IgD-negative memory B cell (primary cell): ENCODE measurements around the gene ASIC3. TPM values are rescaled to one million over a fixed set of nuclear protein-coding genes. Genes with fewer than 3 reads are reported as not detected.

Experiments
- H3K27ac Mint-ChIP-seq, 3 donors: one replicate each; pipeline ENCODE4 v1.8.0; 2020 to 2022; ENCODE audit warnings: mild to moderate bottlenecking in 3 of 3, mixed read lengths in 3 of 3, moderate library complexity in 1 of 3
- H3K27me3 Mint-ChIP-seq: one replicate; pipeline ENCODE4 v1.8.0; 2021; ENCODE audit warnings: mixed read lengths
- H3K36me3 Mint-ChIP-seq: one replicate; pipeline ENCODE4 v1.8.0; 2020; ENCODE audit warnings: mild to moderate bottlenecking, mixed read lengths
- H3K4me1 Mint-ChIP-seq, 3 donors: one replicate each; pipeline ENCODE4 v1.8.0; 2020 to 2022; ENCODE audit warnings: mixed read lengths in 3 of 3, mild to moderate bottlenecking in 1 of 3
- H3K4me3 Mint-ChIP-seq, 4 donors: one replicate each; pipeline ENCODE4 v1.8.0; 2020 to 2022; ENCODE audit warnings: mild to moderate bottlenecking in 4 of 4, mixed read lengths in 4 of 4, moderate library complexity in 3 of 4
- H3K9me3 Mint-ChIP-seq, 3 donors: one replicate each; pipeline ENCODE4 v1.8.0; 2020 to 2021; ENCODE audit warnings: mixed read lengths in 3 of 3, mild to moderate bottlenecking in 1 of 3
- polyA plus RNA-seq: library from polyadenylated mRNA; unstranded; fragments of 300-500 nt; fragmentation: Illumina TruSeq; gene quantifications from one replicate; pipeline ENCODE4 v1.2.3, GENCODE V29; 2021

The ASIC3 gene
- polyA plus RNA-seq, 1 donor from 2014 or later, result not detected

DNA sequence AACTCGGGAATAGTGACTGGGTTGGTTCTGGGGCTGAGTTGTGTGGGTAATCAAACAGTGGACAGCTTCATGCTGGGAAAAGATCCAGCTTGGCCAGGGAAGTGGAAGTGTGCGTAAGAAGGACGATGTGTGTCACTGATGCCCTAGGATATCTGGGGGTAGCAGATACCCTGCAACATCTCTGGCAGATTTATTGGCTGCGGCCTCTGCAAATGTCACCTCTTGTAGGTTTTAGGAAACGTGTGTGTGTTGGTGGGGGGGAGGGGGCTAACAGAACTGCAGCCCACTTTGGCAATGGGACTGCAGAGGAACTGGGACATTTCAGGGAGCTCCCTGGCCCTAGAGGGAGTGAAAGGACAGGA is 37.0 kb downstream of the ASIC3 start:
- H3K9me3 Mint-ChIP-seq, result no peaks in the 10 kb centered on the region
- no peaks in the 10 kb centered on the region for H3K36me3 Mint-ChIP-seq
- no peaks in the 10 kb centered on the region for H3K27me3 Mint-ChIP-seq
- H3K4me3 Mint-ChIP-seq, result peak overlapping the region; percentile 75 to 94 (median 86)
- peaks cover 10 to 23% (median 22%) of the 10 kb centered on the region in 3 donors for H3K4me1 Mint-ChIP-seq
- peak overlapping the region; percentile 65 to 98 (median 90) for H3K27ac Mint-ChIP-seq

DNA sequence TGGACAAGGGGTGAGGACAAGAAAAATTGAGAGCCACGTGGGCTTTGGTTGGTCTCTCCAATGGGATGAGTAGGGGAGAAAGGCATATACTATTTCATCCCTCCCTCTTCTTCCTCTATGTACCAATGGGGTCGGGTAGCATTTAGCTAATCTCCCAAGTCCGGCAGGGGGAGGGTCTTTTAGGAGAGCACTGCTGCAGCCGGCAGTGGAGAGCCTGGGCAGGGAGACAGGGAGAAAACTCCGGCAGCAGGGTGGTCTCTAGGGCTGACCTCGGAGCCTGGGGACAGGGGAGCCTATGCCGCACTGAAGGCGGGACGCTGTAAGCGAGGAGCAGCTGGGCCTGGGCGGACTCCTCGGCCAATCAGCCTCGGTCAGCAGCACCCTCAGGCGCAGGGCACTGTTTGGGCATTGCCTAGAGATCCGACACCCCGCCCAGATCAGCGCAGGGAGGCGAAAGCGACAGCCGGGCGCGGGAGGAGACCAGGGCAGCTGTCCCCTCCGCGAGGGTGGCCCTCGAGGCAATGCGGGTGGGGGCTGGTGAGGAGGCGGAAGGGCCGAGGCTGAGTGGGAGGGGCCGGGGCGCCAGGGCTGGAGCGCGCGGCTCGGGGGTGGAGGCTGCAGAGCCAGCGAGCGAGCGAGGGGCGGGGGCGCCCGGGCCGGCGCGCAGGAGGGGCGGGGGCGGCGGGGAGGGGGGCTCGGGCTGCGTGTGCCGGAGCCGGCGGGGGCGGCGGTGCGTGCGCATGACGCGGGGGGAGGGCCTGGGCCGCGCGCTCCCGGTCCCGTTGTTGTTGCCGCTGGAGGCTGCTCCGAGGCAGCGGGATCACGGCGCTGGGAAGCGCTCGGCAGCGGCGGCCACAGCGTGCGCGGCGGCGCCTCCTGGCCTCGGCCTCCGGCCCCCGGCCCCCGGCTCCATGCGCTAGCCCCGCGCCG is 37.6 kb downstream of the ASIC3 start, which contains the start of gene AGAP3:
TSS of gene AGAP3 (plus strand) at position 785 of the 930 bp plus-strand sequence. CDS start 267 bp downstream, outside the sequence.
- peaks cover 10 to 23% (median 22%) of the 10 kb centered on the region in 3 donors for H3K4me1 Mint-ChIP-seq
- peak within 1 kb of the TSS; percentile 65 to 98 (median 90) for H3K27ac Mint-ChIP-seq
- H3K9me3 Mint-ChIP-seq, result no peaks in the 10 kb centered on the region
- no peaks in the 10 kb centered on the region for H3K27me3 Mint-ChIP-seq
- H3K36me3 Mint-ChIP-seq, result no peaks in the 10 kb centered on the region
- H3K4me3 Mint-ChIP-seq, result peak within 1 kb of the TSS; percentile 88 to 95 (median 90)

DNA sequence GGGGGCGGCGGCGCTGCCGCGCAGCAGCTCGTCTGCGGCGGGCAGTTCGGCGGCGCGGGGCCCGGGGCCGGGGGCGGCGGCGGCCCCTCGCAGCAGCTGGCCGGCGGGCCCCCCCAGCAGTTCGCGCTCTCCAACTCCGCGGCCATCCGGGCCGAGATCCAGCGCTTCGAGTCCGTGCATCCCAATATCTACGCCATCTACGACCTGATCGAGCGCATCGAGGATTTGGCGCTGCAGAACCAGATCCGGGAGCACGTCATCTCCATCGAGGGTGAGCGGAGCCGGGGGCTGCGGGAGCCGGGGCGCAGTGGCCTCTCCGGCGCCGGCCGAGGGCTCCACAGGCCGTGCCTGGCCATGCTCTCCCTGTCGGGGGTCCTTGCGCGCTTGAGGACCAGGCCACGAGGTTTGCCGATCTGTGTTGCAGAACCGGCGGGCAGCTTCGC is 38.5 kb downstream of the ASIC3 start:
- H3K4me1 Mint-ChIP-seq, result peaks cover 10 to 25% (median 24%) of the 10 kb centered on the region in 3 donors
- H3K36me3 Mint-ChIP-seq, result no peaks in the 10 kb centered on the region
- H3K27me3 Mint-ChIP-seq, result no peaks in the 10 kb centered on the region
- no peaks in the 10 kb centered on the region for H3K9me3 Mint-ChIP-seq
- H3K4me3 Mint-ChIP-seq, result peak overlapping the region; percentile 84 to 95 (median 90)
- H3K27ac Mint-ChIP-seq, result peak overlapping the region in 2 of 3 donors; percentile 35 to 86

DNA sequence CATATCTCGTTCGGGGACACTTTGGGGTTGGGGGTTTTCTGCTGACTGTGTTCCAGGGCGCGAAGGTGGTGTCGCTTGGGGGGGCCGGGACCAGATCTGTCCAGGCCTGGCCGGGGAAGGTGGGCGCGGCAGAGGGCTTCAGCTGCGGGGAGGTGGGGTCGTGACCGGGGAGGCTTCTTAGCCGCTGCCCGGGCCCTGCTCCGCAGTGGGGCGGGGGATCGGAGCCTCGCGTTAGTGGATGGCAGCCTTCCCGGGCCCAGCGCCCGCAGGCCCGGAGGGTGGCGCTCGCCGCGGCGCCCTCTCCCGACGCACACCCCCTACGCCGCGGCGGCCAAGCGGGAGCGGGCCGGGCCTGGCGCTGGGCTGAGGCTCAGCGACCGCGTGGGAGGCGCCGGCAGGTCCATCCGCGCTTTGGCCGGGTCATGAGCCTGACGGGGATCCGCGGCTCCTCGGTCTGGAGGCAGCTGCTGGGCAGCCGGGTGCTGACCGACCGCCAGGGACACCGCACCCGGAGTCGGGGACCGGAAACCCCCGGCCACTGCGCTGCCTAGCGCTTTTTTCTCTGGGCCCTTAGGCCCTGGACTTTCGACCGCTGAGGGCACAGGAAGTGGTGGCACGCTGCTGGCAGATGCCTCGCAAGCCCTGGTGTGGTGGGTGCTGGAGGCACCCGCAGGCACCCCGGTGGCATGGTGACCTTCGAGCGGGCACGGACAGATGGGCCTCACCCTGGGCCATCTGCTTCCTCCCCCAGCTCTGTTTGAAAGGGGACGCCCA is 39.1 kb downstream of the ASIC3 start:
- H3K27me3 Mint-ChIP-seq, result no peaks in the 10 kb centered on the region
- peaks cover 10 to 25% (median 22%) of the 10 kb centered on the region in 3 donors for H3K4me1 Mint-ChIP-seq
- H3K9me3 Mint-ChIP-seq, result no peaks in the 10 kb centered on the region
- H3K36me3 Mint-ChIP-seq, result no peaks in the 10 kb centered on the region
- peak overlapping the region in 2 of 3 donors; percentile 61 to 87 for H3K27ac Mint-ChIP-seq
- peak overlapping the region; percentile 85 to 95 (median 90) for H3K4me3 Mint-ChIP-seq

DNA sequence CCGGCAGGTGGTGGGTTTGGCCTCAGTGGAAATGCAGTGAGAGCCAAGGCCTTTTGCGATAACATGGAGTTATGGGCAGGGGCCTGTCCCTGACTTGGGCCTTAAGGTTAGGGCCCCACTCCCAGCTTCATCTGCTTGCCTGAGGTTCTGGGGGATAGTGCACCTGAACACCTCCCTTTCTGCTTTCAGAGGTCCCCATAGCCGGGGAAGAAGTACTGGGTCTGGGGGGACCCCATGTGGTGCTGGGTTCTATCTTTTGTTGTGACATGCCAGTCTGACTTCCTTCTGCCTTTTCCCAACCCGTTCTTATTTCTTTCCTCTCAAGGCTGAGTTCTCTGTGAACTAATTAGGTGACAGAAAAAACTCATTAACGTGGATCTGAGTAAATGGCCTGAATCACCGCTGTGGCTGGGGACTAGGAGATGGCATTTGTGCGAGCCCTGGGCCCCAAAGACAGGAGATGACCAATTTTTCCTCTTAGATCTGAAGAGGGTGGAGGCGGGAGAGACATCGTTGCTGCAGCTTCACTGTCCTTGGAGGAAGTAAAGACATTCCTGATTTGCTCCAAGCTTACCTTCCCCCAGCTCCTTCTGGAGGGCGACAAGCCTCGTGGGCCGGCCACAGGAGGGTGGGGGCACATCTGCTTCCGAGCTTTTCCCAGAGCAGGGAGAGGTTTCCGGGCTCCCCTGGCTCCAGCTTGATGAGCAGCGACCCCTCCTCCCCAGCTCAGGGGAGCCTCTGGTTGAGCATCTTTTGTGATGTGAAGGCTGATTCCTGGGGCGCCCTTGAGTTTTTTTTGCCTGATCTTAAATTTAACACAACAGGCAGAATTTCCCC is 39.9 kb downstream of the ASIC3 start:
- Mint-ChIP-seq H3K36me3 (no peaks in the 10 kb centered on the region), H3K9me3 (no peaks in the 10 kb centered on the region), H3K4me3 (peak overlapping the region; percentile 74 to 93 (median 82)), H3K27me3 (no peaks in the 10 kb centered on the region), H3K4me1 (peaks cover 10 to 21% (median 19%) of the 10 kb centered on the region in 3 donors), H3K27ac (peak overlapping the region; percentile 31 to 87 (median 61))

DNA sequence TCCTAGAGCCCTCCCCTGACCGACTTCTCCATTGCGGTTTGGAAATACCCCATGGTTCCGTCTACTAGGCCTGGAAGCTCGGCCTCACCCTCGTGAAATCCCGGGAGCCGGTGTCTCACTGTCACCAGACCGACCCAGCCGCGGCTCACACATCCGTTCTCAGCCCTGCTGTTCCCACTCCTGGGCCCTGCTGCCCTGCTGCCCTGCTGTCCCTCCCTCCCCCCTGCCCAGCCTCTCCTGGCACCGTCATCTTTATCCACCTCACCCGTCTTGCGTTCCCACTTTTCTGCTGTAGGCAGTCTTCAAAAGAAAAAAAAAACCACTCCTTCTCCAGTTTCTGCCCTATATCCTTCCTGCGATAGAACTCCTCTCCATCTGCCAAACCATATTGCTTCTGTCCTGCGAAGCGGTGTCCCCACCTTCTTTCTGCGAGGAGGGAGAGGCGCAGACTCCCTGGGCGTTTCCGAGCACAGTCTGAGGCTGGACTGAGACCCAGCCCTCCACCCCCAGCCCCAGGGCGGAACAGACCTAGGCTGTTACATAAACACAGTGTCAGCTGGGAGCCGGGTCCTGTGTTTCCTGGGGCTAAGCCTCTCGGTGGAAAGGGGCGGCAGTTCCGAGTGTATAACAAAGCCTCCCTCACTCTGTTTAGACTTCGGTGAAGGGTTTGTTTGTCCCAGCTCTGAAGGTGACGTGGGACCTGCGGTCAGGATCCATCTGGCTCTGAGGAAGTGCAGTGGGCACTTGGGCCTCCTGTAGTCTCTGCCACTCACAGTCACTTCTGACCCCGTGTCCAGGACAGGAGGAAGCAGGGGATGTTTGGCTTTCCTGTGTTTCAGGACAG is 40.7 kb downstream of the ASIC3 start:
- H3K27ac Mint-ChIP-seq, result peak overlapping the region; percentile 61 to 87 (median 67)
- no peaks in the 10 kb centered on the region for H3K9me3 Mint-ChIP-seq
- H3K4me3 Mint-ChIP-seq, result peak overlapping the region; percentile 56 to 85 (median 70)
- H3K36me3 Mint-ChIP-seq, result no peaks in the 10 kb centered on the region
- peaks cover 6 to 19% (median 18%) of the 10 kb centered on the region in 3 donors for H3K4me1 Mint-ChIP-seq
- H3K27me3 Mint-ChIP-seq, result no peaks in the 10 kb centered on the region

DNA sequence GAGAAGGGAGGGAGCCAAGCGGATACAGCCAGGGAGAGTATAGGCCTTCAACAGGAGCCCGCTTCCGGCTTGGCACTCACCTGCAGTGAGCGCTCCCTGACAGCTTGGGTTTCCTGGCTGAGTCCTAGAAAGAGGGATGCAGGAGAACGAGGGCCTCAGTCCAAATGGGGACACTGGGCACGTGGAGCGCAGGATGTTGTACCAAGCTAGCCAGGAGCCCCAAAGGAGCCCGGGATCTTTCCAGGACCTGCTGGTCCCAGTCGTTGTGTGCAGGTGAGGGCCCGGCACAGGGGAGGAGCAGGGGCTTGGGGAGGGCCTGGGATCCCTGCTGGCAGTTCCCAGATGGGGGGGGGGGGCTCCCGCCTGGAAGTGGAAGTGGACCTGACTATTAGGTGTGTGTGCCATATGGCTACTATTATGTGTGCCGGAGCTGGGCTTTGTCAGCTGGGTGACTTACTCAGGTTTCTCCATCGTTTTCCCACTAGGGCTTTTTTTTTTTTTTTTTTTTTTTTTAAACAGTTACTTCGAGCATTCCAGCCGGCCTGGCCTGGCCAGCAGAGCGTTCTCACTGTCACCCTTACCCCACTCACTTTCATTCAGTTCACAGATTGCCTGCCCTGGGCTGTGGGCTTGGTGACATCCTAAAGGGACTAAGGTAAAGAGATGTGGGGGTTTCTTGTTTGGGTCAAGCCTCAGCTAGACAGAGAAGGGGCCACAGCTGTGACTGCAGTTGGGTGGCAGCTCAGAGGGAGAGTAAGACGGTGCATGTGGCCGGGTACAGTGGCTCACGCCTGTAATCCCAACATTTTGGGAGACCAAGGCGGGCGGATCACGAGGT is 41.8 kb downstream of the ASIC3 start:
- Mint-ChIP-seq H3K9me3 (no peaks in the 10 kb centered on the region), H3K4me3 (peak overlapping the region in 1 of 4 donors; percentile 20), H3K4me1 (peaks cover 1 to 16% (median 14%) of the 10 kb centered on the region in 3 donors), H3K27me3 (no peaks in the 10 kb centered on the region), H3K27ac (peak overlapping the region in 1 of 3 donors; percentile 84), H3K36me3 (no peaks in the 10 kb centered on the region)

DNA sequence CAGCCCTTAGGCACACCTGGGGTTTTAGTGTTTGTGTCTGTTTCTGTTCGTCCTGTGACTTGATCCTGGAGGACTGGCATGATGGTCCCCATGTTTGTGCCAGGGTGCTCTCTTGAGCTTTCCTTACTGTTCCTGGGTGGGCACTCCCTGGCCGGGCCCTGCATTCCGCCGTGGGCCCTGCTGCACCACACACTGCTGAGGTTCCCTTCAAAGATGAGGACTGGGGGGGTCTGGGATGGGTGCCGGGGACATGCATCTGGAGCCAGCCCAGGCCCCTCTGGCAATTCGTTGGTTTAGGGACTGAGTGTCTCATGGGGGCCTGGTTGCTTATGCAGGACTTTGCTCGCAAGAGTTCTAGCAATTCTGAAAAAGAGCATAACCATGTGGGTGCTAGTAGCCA is 42.7 kb downstream of the ASIC3 start:
- Mint-ChIP-seq H3K9me3 (no peaks in the 10 kb centered on the region), H3K4me3 (peak overlapping the region in 1 of 4 donors; percentile 2), H3K27ac (peak overlapping the region in 2 of 3 donors; percentile 23 to 26), H3K27me3 (no peaks in the 10 kb centered on the region), H3K4me1 (peaks cover 0 to 12% (median 9%) of the 10 kb centered on the region in 3 donors), H3K36me3 (no peaks in the 10 kb centered on the region)

DNA sequence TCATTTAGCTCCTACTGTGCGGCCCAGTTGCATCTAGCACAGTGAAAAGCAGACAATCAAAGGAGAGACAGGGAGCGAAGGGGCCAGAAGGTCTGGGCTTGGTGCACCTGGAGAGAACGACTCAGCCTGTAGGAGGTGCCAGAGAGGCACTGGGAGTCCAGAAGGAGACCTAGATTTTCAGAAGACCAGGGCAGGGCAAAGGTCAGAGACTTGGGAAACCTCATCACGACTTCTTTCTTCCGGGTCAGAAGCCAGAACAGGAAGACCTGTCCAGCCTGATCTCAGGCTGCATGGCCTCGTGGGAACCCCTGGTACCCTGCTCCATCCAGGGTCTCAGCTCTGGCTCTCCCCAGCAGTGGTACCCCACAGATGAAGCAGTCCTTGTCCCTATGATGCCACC is 43.1 kb downstream of the ASIC3 start:
- Mint-ChIP-seq H3K27me3 (no peaks in the 10 kb centered on the region), H3K36me3 (no peaks in the 10 kb centered on the region), H3K4me1 (peaks cover 0 to 12% (median 9%) of the 10 kb centered on the region in 3 donors), H3K4me3 (peak overlapping the region in 2 of 4 donors; percentile 2 to 33), H3K9me3 (no peaks in the 10 kb centered on the region), H3K27ac (peak overlapping the region in 1 of 3 donors; percentile 26)

DNA sequence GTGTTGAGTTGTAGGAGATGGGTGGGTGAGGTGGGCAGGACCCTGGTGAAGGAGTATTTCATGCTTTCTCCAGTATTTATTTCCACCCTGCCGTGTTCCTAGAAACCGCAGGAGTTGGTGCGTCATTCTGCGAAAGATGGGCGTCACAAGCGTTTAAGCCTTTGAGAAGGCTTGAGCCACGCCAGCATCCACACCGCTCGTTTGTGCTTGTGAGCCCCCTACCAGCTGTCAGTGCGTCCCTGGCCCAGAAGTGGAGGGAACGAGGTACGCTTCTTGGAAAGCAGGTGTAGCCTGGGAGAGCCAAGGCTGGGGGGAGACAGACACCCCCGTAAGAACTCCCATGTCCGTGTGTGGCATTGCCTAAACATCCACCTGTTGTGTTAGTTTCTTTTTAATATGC is 43.7 kb downstream of the ASIC3 start:
- H3K9me3 Mint-ChIP-seq, result no peaks in the 10 kb centered on the region

DNA sequence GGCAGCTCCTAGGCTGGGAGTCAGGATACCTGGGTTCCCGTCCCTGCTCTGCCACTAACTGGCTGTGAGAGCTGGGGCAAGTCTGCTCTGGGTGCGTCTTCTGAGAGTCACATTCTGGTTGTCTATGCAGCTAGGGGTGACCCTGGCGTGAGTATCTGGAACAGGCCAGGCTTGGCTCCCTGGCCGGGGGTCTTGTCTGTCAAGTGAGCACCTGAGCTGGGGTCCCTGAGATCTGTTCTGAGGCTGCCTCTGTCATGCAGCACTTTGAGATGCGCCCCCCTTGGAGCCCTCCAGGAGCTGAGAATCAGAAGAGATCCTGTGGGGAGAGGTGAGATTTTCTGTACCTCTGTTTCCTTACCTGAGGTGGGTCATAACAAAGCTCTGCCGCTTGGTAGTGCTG is 45.4 kb downstream of the ASIC3 start:
- no peaks in the 10 kb centered on the region for H3K9me3 Mint-ChIP-seq
- H3K36me3 Mint-ChIP-seq, result no peaks in the 10 kb centered on the region
- no peak overlapping the region for H3K27ac Mint-ChIP-seq
- peaks cover 0 to 9% (median 4%) of the 10 kb centered on the region in 3 donors for H3K4me1 Mint-ChIP-seq
- H3K4me3 Mint-ChIP-seq, result no peak overlapping the region
- H3K27me3 Mint-ChIP-seq, result no peaks in the 10 kb centered on the region

More for the DNA sequence above, 43.7 kb downstream of the ASIC3 start:
- no peaks in the 10 kb centered on the region for H3K36me3 Mint-ChIP-seq
- no peaks in the 10 kb centered on the region for H3K27me3 Mint-ChIP-seq
- peaks cover 0 to 12% (median 9%) of the 10 kb centered on the region in 3 donors for H3K4me1 Mint-ChIP-seq
- H3K27ac Mint-ChIP-seq, result no peak overlapping the region
- no peak overlapping the region for H3K4me3 Mint-ChIP-seq

DNA sequence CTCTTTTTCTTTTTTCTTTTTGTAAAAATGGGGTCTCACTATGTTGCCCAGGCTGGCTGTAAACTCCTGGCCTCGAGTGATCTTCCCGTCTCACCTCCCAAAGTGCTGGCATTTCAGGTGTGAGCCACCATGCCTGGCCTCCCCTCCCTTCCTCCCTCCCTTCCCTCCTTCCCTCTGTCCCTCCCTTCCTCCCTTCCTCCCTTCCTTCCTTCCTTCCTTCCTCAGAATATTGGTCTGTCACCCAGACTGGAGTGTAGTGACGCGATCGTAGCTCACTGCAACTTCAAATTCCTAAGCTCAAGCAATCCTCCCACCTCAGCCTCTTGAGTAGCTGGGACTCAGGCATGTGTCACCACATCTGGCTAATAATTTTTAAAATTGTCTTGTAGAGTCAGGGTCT is 46.3 kb downstream of the ASIC3 start:
- H3K27me3 Mint-ChIP-seq, result no peaks in the 10 kb centered on the region

More for the DNA sequence above, 46.3 kb downstream of the ASIC3 start:
- Mint-ChIP-seq H3K4me1 (peaks cover 0 to 3% (median 2%) of the 10 kb centered on the region in 3 donors), H3K4me3 (no peak overlapping the region), H3K9me3 (no peaks in the 10 kb centered on the region), H3K27ac (peak overlapping the region in 1 of 3 donors; percentile 85), H3K36me3 (no peaks in the 10 kb centered on the region)
